Hepatocyte (in vitro differentiated cells): Measurements from ENCODE around the gene PCA3. TPM values are rescaled to one million over a fixed set of nuclear protein-coding genes. Genes with fewer than 3 reads are reported as not detected.

Source experiments
- DNase-seq: peaks from one replicate; pipeline ENCODE4 v3.0.0-alpha.2; 2016; ENCODE audit warnings: low spot score
- H2AFZ ChIP-seq: fragments of 200-600 bp; sonication (generic); 2 replicates; pipeline ENCODE4 v1.6.0; 2016; ENCODE audit warnings: antibody characterized with exemption, mild to moderate bottlenecking
- H3K27ac ChIP-seq: fragments of 200-600 bp; sonication (generic); 2 replicates; pipeline ENCODE4 v1.5.1; 2016; ENCODE audit warnings: mild to moderate bottlenecking
- H3K27me3 ChIP-seq: fragments of 200-600 bp; sonication (generic); 2 replicates; pipeline ENCODE4 v1.6.1; 2016
- H3K36me3 ChIP-seq: fragments of 200-600 bp; sonication (generic); replicated peaks from 2 replicates; pipeline ENCODE4 v1.5.1; 2016; ENCODE audit warnings: low read depth; ENCODE audit not compliant: insufficient read depth
- H3K4me1 ChIP-seq: fragments of 200-600 bp; sonication (generic); 2 replicates; pipeline ENCODE4 v1.5.1; 2016; ENCODE audit warnings: mild to moderate bottlenecking, moderate library complexity; ENCODE audit not compliant: insufficient read depth
- H3K4me2 ChIP-seq: fragments of 200-600 bp; sonication (generic); 2 replicates; pipeline ENCODE4 v1.6.0; 2016
- H3K4me3 ChIP-seq: fragments of 200-600 bp; sonication (generic); 2 replicates; pipeline ENCODE4 v1.5.1; 2016; ENCODE audit warnings: mild to moderate bottlenecking
- H3K79me2 ChIP-seq: fragments of 200-600 bp; sonication (generic); 2 replicates; pipeline ENCODE4 v1.6.0; 2017; ENCODE audit warnings: mild to moderate bottlenecking
- H3K9me2 ChIP-seq: fragments of 200-600 bp; sonication (generic); replicated peaks from 2 replicates; pipeline ENCODE4 v1.6.0; 2017; ENCODE audit warnings: mild to moderate bottlenecking; ENCODE audit not compliant: insufficient read depth
- H3K9me3 ChIP-seq: fragments of 200-600 bp; sonication (generic); 2 replicates; pipeline ENCODE4 v1.5.1; 2016; ENCODE audit warnings: low read depth, mild to moderate bottlenecking
- H4K20me1 ChIP-seq: fragments of 200-600 bp; sonication (generic); 2 replicates; pipeline ENCODE4 v1.6.0; 2016; ENCODE audit warnings: mild to moderate bottlenecking; ENCODE audit not compliant: insufficient read depth, poor library complexity, severe bottlenecking
- CTCF ChIP-seq: fragments of 200-600 bp; sonication (generic); IDR thresholded peaks from 2 replicates; pipeline ENCODE4 v1.5.1; 2016; ENCODE audit warnings: antibody characterized with exemption, mild to moderate bottlenecking; ENCODE audit not compliant: poor library complexity
- EZH2 ChIP-seq: fragments of 200-600 bp; sonication (generic); IDR thresholded peaks from 2 replicates; pipeline ENCODE4 v1.6.1; 2016; ENCODE audit warnings: antibody characterized with exemption, mild to moderate bottlenecking, borderline replicate concordance
- EZH2phosphoT487 ChIP-seq: fragments of 200-600 bp; sonication (generic); IDR thresholded peaks from one replicate; pipeline ENCODE4 v1.6.1; 2018; ENCODE audit warnings: antibody characterized with exemption, mild to moderate bottlenecking, low read depth, moderate library complexity; ENCODE audit not compliant: unreplicated experiment, severe bottlenecking
- WGBS: methylation state at CpG from one replicate; pipeline ENCODE4 v1.1.6; 2016; ENCODE audit warnings: low lambda C conversion rate; ENCODE audit errors: missing lambda C conversion rate; 5-methylcytosine and 5-hydroxymethylcytosine counted together
- polyA plus RNA-seq: library from polyadenylated mRNA; unstranded; fragments of >200 nt; fragmentation: Nextera tagmentation; extraction: Ambion mirVana; gene quantifications from 2 replicates; pipeline ENCODE4 v1.2.1, GENCODE V29; 2016
- total RNA-seq: library from RNA; depleted of rRNA; stranded (reverse); fragments of >200 nt; gene quantifications from 2 replicates; pipeline ENCODE4 v1.2.3, GENCODE V29; 2014

Gene PCA3
- total and polyA plus RNA-seq, 2 experiments from 2014 or later, result not detected

GRCh38 chr9:76818271-76818670 lies 54.0 kb downstream of the PCA3 start:
- H3K4me3 ChIP-seq, result no peak overlapping the region
- H2AFZ ChIP-seq, result no peak overlapping the region
- DNase-seq, result peak; percentile 91

GRCh38 chr9:76820431-76820830 lies 56.2 kb downstream of the PCA3 start:
- H3K79me2 ChIP-seq, result no peaks in the 10 kb centered on the region
- H3K4me3 ChIP-seq, result no peak overlapping the region
- no peaks in the 10 kb centered on the region for H3K27me3 ChIP-seq
- no peak overlapping the region for H2AFZ ChIP-seq
- no peak for DNase-seq
- H3K9me3 ChIP-seq, result no peaks in the 10 kb centered on the region
- TF ChIP-seq EZH2phosphoT487 (no peak), CTCF (no peak), EZH2 (no peak)
- H3K4me2 ChIP-seq, result no peak overlapping the region
- WGBS, result 84% methylated on average over 6 of the region's 6 CpGs
- H3K4me1 ChIP-seq, result peaks cover 6% of the 10 kb centered on the region
- no peaks in the 10 kb centered on the region for H3K9me2 ChIP-seq
- H4K20me1 ChIP-seq, result no peaks in the 10 kb centered on the region
- no peak overlapping the region for H3K27ac ChIP-seq
- H3K36me3 ChIP-seq, result no peaks in the 10 kb centered on the region

More at GRCh38 chr9:76818271-76818670, 54.0 kb downstream of the PCA3 start:
- H3K4me1 ChIP-seq, result peaks cover 6% of the 10 kb centered on the region
- H3K9me2 ChIP-seq, result no peaks in the 10 kb centered on the region
- H3K4me2 ChIP-seq, result no peak overlapping the region
- no peaks in the 10 kb centered on the region for H3K36me3 ChIP-seq
- no peaks in the 10 kb centered on the region for H4K20me1 ChIP-seq
- no peaks in the 10 kb centered on the region for H3K9me3 ChIP-seq
- WGBS, result 40% methylated on average over 4 of the region's 4 CpGs
- H3K27ac ChIP-seq, result peak overlapping the region; percentile 85
- no peaks in the 10 kb centered on the region for H3K27me3 ChIP-seq
- H3K79me2 ChIP-seq, result no peaks in the 10 kb centered on the region
- no peak for TF ChIP-seq CTCF
- TF ChIP-seq EZH2, result no peak
- TF ChIP-seq EZH2phosphoT487, result no peak

- H3K27me3 ChIP-seq, result no peaks in the 10 kb centered on the region
- H3K9me2 ChIP-seq, result no peaks in the 10 kb centered on the region
- 42% methylated on average over 9 of the region's 9 CpGs for WGBS
- TF ChIP-seq EZH2, result no peak
- TF ChIP-seq CTCF, result no peak
- no peak for TF ChIP-seq EZH2phosphoT487
- no peak overlapping the region for H3K4me2 ChIP-seq
- H3K9me3 ChIP-seq, result peaks cover under 1% of the 10 kb centered on the region
- H3K79me2 ChIP-seq, result no peaks in the 10 kb centered on the region
- H3K4me3 ChIP-seq, result no peak overlapping the region
- H3K4me1 ChIP-seq, result no peaks in the 10 kb centered on the region
- DNase-seq, result no peak
- H4K20me1 ChIP-seq, result no peaks in the 10 kb centered on the region
- H3K27ac ChIP-seq, result peak overlapping the region; percentile 27
- H2AFZ ChIP-seq, result no peak overlapping the region
- no peaks in the 10 kb centered on the region for H3K36me3 ChIP-seq
These were observed 63.2 kb downstream of the PCA3 start for GRCh38 chr9:76827296-76828080.
